Stimulated activated CD4-positive, alpha-beta T cell treated with anti-CD3 and anti-CD28 coated beads, Interleukin-15, amount 100 ng/mL, for 1 hour (primary cell): ENCODE results near the gene SYT2.
"Not testable (repeated sequence)": the region's sequence is repeated elsewhere in the genome, so short reads cannot be mapped to it uniquely, and the experiment has no call there.

ENCODE experiments used
- DNase-seq, 2 donors: peaks; one replicate each; pipeline ENCODE4 v3.0.0-alpha.2; 2020; ENCODE audit warnings: low read depth in 1 of 2, low spot score in 1 of 2

Gene SYT2

GRCh38 chr1:202710070-202711045, at the start of gene SYT2:
Gene SYT2, minus strand, starts transcription at chr1:202710454. Its CDS starts 104,682 bp downstream, at chr1:202605772.
- no peak for DNase-seq

- DNase-seq, result no peak
These were observed 46.1 kb upstream of the SYT2 start for GRCh38 chr1:202756391-202756790.

- DNase-seq, result no peak
These were observed 44.0 kb upstream of the SYT2 start for GRCh38 chr1:202754293-202754692.

GRCh38 chr1:202752774-202753173, 42.5 kb upstream of the SYT2 start:
- no peak for DNase-seq

- DNase-seq, result no peak
These were observed 40.5 kb upstream of the SYT2 start for GRCh38 chr1:202750761-202751160.

GRCh38 chr1:202750024-202750423, 39.8 kb upstream of the SYT2 start:
- DNase-seq, result no peak

GRCh38 chr1:202745323-202745888, 35.2 kb upstream of the SYT2 start:
- DNase-seq, result no peak

- DNase-seq, result not testable (repeated sequence)
These were observed 34.5 kb upstream of the SYT2 start for GRCh38 chr1:202744770-202745169.

GRCh38 chr1:202742496-202742895, 32.2 kb upstream of the SYT2 start:
- DNase-seq, result no peak

- DNase-seq, result no peak
These were observed 23.0 kb upstream of the SYT2 start for GRCh38 chr1:202733251-202733650.

GRCh38 chr1:202728951-202729350, 18.7 kb upstream of the SYT2 start:
- no peak for DNase-seq

- no peak for DNase-seq
These were observed 15.3 kb upstream of the SYT2 start for GRCh38 chr1:202725526-202725925.

- DNase-seq, result no peak
These were observed 13.5 kb upstream of the SYT2 start for GRCh38 chr1:202723708-202724107.

GRCh38 chr1:202723046-202723445, 12.8 kb upstream of the SYT2 start:
- DNase-seq, result not testable (repeated sequence)

- no peak for DNase-seq
These were observed 6.4 kb upstream of the SYT2 start for GRCh38 chr1:202716654-202717053.

- DNase-seq, result not testable (repeated sequence)
These were observed 3.9 kb upstream of the SYT2 start for GRCh38 chr1:202714202-202714601.

GRCh38 chr1:202713110-202713509, 2.9 kb upstream of the SYT2 start:
- no peak for DNase-seq

- no peak for DNase-seq
These were observed 1.8 kb upstream of the SYT2 start for GRCh38 chr1:202711949-202712635.

- DNase-seq, result no peak
These were observed 795 bp downstream of the SYT2 start for GRCh38 chr1:202709276-202710041.

- no peak for DNase-seq
These were observed 1.6 kb downstream of the SYT2 start for GRCh38 chr1:202708456-202709275.
